Lower lobe of right lung (tissue), 2 donors: ENCODE results near the gene TMEM238. TPM values are rescaled to one million over a fixed set of nuclear protein-coding genes. Genes with fewer than 3 reads are reported as not detected.
"Not testable (repeated sequence)": the region's sequence is repeated elsewhere in the genome, so short reads cannot be mapped to it uniquely, and the experiment has no call there.

Experiments
- ATAC-seq, 2 donors: fragments of 200-7000 bp; cut with Tn5 transposase; one replicate each; pipeline ENCODE4 v1.9.1; 2020 to 2022; ENCODE audit warnings: mild to moderate bottlenecking in 2 of 2, moderate library complexity in 2 of 2
- DNase-seq: peaks from one replicate; pipeline ENCODE4 v3.0.0-alpha.2; 2020
- H3K27ac ChIP-seq: fragments of 200-600 bp; one replicate; pipeline ENCODE4 v1.8.0; 2022
- H3K27me3 ChIP-seq: fragments of 200-600 bp; one replicate; pipeline ENCODE4 v1.8.0; 2022; ENCODE audit warnings: low read depth
- H3K36me3 ChIP-seq: fragments of 200-600 bp; one replicate; pipeline ENCODE4 v1.8.0; 2022; ENCODE audit warnings: mild to moderate bottlenecking
- H3K4me1 ChIP-seq: fragments of 200-600 bp; one replicate; pipeline ENCODE4 v1.8.0; 2022
- H3K4me3 ChIP-seq: fragments of 200-600 bp; one replicate; pipeline ENCODE4 v1.8.0; 2022; ENCODE audit warnings: mild to moderate bottlenecking
- H3K9me3 ChIP-seq: fragments of 200-600 bp; one replicate; pipeline ENCODE4 v1.8.0; 2022
- CTCF ChIP-seq: fragments of 200-600 bp; IDR thresholded peaks from one replicate; pipeline ENCODE4 v1.8.0; 2022; ENCODE audit warnings: antibody characterized with exemption, mild to moderate bottlenecking
- intact Hi-C: fragments of 100-400 bp; cut with DNase I; formaldehyde crosslinking; loops from one replicate; pipeline ENCODE4 v1.11.0; 2022
- total RNA-seq: library from RNA; stranded (reverse); fragmentation: NEBNext Ultra II Directional; extraction: Animal tissue kit (Norgen Biotek cat#: 25700); gene quantifications from one replicate; pipeline ENCODE4 v1.2.1, GENCODE V29; 2021
- donor health status: DM: no; HTN: yes; CAD: no; lungs with severe emphysema.

Gene TMEM238
- total RNA-seq, 1 donor from 2014 or later, result 16.4 TPM

DNA sequence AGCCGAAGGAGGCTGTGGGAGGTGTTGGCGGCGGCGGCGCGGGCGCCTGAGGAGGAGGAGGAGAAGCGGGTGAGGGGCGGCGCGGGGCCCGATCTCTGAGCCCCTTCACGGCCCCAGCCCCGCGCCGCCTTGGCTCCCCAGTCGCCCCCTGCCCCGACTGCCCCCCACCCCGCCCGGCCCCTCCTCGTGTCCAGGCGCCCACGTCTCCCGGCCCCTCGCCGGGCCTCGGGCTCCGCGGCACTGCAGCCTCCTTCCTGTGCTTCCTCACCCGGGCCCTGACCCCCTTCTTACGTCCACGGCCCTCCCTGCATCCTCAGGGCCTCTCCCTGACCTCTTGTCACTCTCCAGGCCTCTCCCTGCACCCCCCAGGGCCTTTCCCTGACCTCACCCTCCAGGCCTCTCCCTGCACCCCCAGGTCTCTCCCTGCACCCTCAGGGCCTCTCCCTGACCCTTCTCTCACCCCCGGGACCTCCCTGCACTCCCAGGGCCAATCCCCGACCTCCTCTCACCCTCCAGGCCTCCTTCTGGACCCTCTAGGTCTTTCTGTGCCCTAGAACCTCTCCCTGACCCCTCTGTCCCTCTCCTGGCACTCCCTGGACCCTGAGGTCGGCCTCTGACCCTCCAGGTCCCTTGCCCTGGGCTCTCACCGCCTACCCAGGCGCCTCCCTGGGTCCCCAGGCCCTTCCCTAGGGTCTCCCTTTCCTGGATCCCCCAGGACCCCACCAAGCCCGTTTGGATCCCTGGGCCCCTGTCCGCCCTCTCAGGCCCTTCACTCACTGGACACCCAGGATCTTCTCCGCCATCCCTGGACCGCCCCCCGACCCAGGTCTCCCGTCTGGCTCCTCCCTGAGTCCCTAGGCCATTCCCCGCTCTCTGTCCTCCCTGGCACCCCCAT is 44.0 kb downstream of the TMEM238 start:
- peak overlapping the region; percentile 64 for H3K4me3 ChIP-seq
- peaks cover 15% of the 10 kb centered on the region for H3K4me1 ChIP-seq
- H3K27me3 ChIP-seq, result no peaks in the 10 kb centered on the region
- H3K9me3 ChIP-seq, result no peaks in the 10 kb centered on the region
- ATAC-seq (peak; percentile 0), DNase-seq (peak; percentile 66)
- peaks cover 18% of the 10 kb centered on the region for H3K36me3 ChIP-seq
- no peak for TF ChIP-seq CTCF
- peak overlapping the region; percentile 94 for H3K27ac ChIP-seq
- intact Hi-C loops, result no loop called here

DNA sequence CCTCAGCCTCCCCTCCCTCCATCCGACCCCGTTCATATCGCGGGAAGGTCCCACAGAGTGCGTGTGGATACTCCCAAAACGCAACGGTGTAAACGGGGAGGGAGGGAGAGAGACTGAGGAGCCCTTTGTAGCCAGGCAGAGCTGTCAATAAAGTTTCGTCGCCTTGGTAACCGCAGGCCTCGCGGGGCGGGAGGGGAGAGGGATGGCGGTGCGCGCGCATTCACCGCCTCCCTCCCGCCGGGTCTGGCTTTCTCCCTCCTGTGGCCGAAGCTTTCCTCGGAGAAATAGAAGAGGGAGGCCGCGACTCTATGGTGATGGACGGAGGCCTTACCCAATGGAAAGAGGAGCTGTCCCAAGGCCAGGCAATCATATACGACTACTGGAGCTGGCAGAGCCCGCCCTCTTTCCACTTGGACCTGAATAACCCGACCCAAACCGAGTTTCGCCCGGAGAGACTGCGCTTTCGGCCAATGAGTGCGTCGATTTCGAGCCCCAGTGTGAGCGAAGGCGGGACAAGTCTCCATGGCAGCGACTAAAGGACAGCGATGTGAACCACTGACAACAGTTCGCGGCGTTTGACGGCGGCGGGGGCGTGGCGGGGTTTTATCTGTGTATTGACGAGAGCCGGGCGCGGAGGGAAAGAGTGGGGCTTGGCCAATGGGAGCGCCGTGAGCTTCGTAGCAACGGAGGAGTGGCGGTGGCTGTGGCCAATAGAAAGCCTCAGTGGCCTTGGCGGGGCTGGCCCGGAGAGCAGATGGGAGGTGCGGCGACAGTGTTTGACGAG is 44.8 kb downstream of the TMEM238 start, which contains the start of gene KMT5C:
KMT5C (plus strand) TSS at position 772 of the 784 bp plus-strand sequence. CDS start 2,061 bp downstream, outside the sequence.
- Histone ChIP-seq H3K36me3 (peaks cover 18% of the 10 kb centered on the region), H3K4me3 (peak within 1 kb of the TSS; percentile 64), H3K27ac (peak within 1 kb of the TSS; percentile 94), H3K9me3 (no peaks in the 10 kb centered on the region), H3K4me1 (peaks cover 15% of the 10 kb centered on the region), H3K27me3 (peaks cover 7% of the 10 kb centered on the region)
- peak; percentile 37 for TF ChIP-seq CTCF
- DNase-seq (peak; percentile 100), ATAC-seq (peak; percentile 93 to 95)
- intact Hi-C loops, result no loop called here

GRCh38 chr19:55336101-55336500 is 48.0 kb downstream of the TMEM238 start:
- no peak for ATAC-seq
- Histone ChIP-seq H3K27me3 (peaks cover 14% of the 10 kb centered on the region), H3K36me3 (no peaks in the 10 kb centered on the region), H3K27ac (no peak overlapping the region), H3K4me1 (peaks cover 9% of the 10 kb centered on the region), H3K4me3 (no peak overlapping the region), H3K9me3 (no peaks in the 10 kb centered on the region)
- intact Hi-C loops, result no loop called here
- no peak for TF ChIP-seq CTCF
- DNase-seq, result no peak

- no peaks in the 10 kb centered on the region for H3K36me3 ChIP-seq
- no peak overlapping the region for H3K4me3 ChIP-seq
- no peak for DNase-seq
- no peak for ATAC-seq
- TF ChIP-seq CTCF, result no peak
- no peaks in the 10 kb centered on the region for H3K9me3 ChIP-seq
- intact Hi-C loops, result no loop called here
- H3K27me3 ChIP-seq, result peaks cover 14% of the 10 kb centered on the region
- no peak overlapping the region for H3K27ac ChIP-seq
- H3K4me1 ChIP-seq, result no peaks in the 10 kb centered on the region
Observed at GRCh38 chr19:55333870-55334269, 50.2 kb downstream of the TMEM238 start.

- H3K4me1 ChIP-seq, H3K36me3 ChIP-seq, intact Hi-C loops, ATAC-seq, H3K9me3 ChIP-seq, DNase-seq, H3K4me3 ChIP-seq, H3K27ac ChIP-seq: not testable (repeated sequence)
- peaks cover 12% of the 10 kb centered on the region for H3K27me3 ChIP-seq
Observed at GRCh38 chr19:55329791-55330190, 54.3 kb downstream of the TMEM238 start.

Other genes with a start within 250 kb of the TMEM238 start
- not detected for gene TNNT1, start 235.1 kb downstream of the TMEM238 start, total RNA-seq
- 2.3 TPM for gene TNNI3, start 226.6 kb downstream of the TMEM238 start, total RNA-seq
- gene DNAAF3, start 217.7 kb downstream of the TMEM238 start, total RNA-seq, result 12.8 TPM
- gene SYT5, start 204.0 kb downstream of the TMEM238 start, total RNA-seq, result not detected
- gene PTPRH, start 174.8 kb downstream of the TMEM238 start, total RNA-seq, result 0.30 TPM
- 4.8 TPM for gene TMEM86B, start 155.5 kb downstream of the TMEM238 start, total RNA-seq
- 69.1 TPM for gene PPP6R1, start 125.3 kb downstream of the TMEM238 start, total RNA-seq
- gene HSPBP1, start 104.2 kb downstream of the TMEM238 start, total RNA-seq, result 23.9 TPM
- 1.0 TPM for gene BRSK1, start 100.3 kb downstream of the TMEM238 start, total RNA-seq
- gene TMEM150B, start 59.0 kb downstream of the TMEM238 start, total RNA-seq, result 45.5 TPM
- gene KMT5C, start 44.4 kb downstream of the TMEM238 start, total RNA-seq, result 14.7 TPM
- not detected for gene COX6B2, start 29.6 kb downstream of the TMEM238 start, total RNA-seq
- not detected for gene GARIN5B, start 21.0 kb downstream of the TMEM238 start, total RNA-seq
- not detected for gene IL11, start 13.8 kb downstream of the TMEM238 start, total RNA-seq
- 16.2 TPM for gene TMEM190, start 7.5 kb downstream of the TMEM238 start, total RNA-seq
- 1,501 TPM for gene RPL28, start 1.6 kb upstream of the TMEM238 start, total RNA-seq
- 18.6 TPM for gene UBE2S, start 23.5 kb upstream of the TMEM238 start, total RNA-seq
- not detected for gene SHISA7, start 59.0 kb upstream of the TMEM238 start, total RNA-seq
- gene ISOC2, start 77.3 kb upstream of the TMEM238 start, total RNA-seq, result 28.6 TPM
- gene C19orf85, start 80.5 kb upstream of the TMEM238 start, total RNA-seq, result not detected
- 7.1 TPM for gene ZNF628, start 92.3 kb upstream of the TMEM238 start, total RNA-seq
- gene NAT14, start 100.9 kb upstream of the TMEM238 start, total RNA-seq, result 16.6 TPM
- gene SSC5D, start 104.1 kb upstream of the TMEM238 start, total RNA-seq, result 4.7 TPM
- gene SBK2, start 152.8 kb upstream of the TMEM238 start, total RNA-seq, result not detected
- 0.80 TPM for gene SBK3, start 161.3 kb upstream of the TMEM238 start, total RNA-seq
- gene ZNF579, start 196.6 kb upstream of the TMEM238 start, total RNA-seq, result 12.7 TPM
- 14.3 TPM for gene FIZ1, start 215.2 kb upstream of the TMEM238 start, total RNA-seq
- gene ZNF524, start 216.0 kb upstream of the TMEM238 start, total RNA-seq, result 33.4 TPM
- gene ZNF865, start 221.4 kb upstream of the TMEM238 start, total RNA-seq, result 16.5 TPM
- 7.1 TPM for gene ZNF784, start 240.3 kb upstream of the TMEM238 start, total RNA-seq